GM23338 (cell line): ENCODE data around the gene NCS1. TPM values are rescaled to one million over a fixed set of nuclear protein-coding genes. Genes with fewer than 3 reads are reported as not detected.

ENCODE experiments used
- ATAC-seq: fragments of 200-7000 bp; cut with Tn5 transposase; 3 replicates; pipeline ENCODE4 v1.9.1; 2020
- DNase-seq: peaks from one replicate; pipeline ENCODE4 v3.0.0-alpha.2; 2015; ENCODE audit warnings: low spot score
- H2AFZ ChIP-seq: fragments of 200-600 bp; sonication (generic); 2 replicates; pipeline ENCODE4 v1.8.0; 2016; ENCODE audit warnings: antibody characterized with exemption, mild to moderate bottlenecking, moderate library complexity
- H3F3A ChIP-seq: fragments of 200-600 bp; sonication (generic); replicated peaks from 2 replicates; pipeline ENCODE4 v1.8.0; 2017; ENCODE audit warnings: antibody characterized with exemption, mixed run types, low read depth
- H3K27ac ChIP-seq: fragments of 200-600 bp; sonication (generic); 2 replicates; pipeline ENCODE4 v1.6.1; 2016; ENCODE audit warnings: low read depth
- H3K27me3 ChIP-seq: fragments of 200-600 bp; sonication (generic); 2 replicates; pipeline ENCODE4 v1.8.0; 2016; ENCODE audit warnings: mild to moderate bottlenecking, mixed run types, moderate library complexity; ENCODE audit not compliant: insufficient read depth
- H3K36me3 ChIP-seq: fragments of 200-600 bp; sonication (generic); 2 replicates; pipeline ENCODE4 v1.8.0; 2016; ENCODE audit warnings: mild to moderate bottlenecking; ENCODE audit not compliant: insufficient read depth
- H3K4me1 ChIP-seq: fragments of 200-600 bp; sonication (generic); 2 replicates; pipeline ENCODE4 v1.8.0; 2016; ENCODE audit warnings: mild to moderate bottlenecking, moderate library complexity; ENCODE audit not compliant: insufficient read depth
- H3K4me2 ChIP-seq: fragments of 200-600 bp; sonication (generic); 2 replicates; pipeline ENCODE4 v1.7.1; 2017; ENCODE audit warnings: mixed run types
- H3K4me3 ChIP-seq: fragments of 200-600 bp; sonication (generic); 2 replicates; pipeline ENCODE4 v1.6.1; 2016; ENCODE audit warnings: mixed run types
- H3K79me2 ChIP-seq: fragments of 200-600 bp; sonication (generic); replicated peaks from 2 replicates; pipeline ENCODE4 v1.8.0; 2017; ENCODE audit warnings: mild to moderate bottlenecking; ENCODE audit not compliant: insufficient read depth
- H3K9me2 ChIP-seq: fragments of 200-600 bp; sonication (generic); 2 replicates; pipeline ENCODE4 v1.8.0; 2017; ENCODE audit not compliant: insufficient read depth
- H4K20me1 ChIP-seq: fragments of 200-600 bp; sonication (generic); replicated peaks from 2 replicates; pipeline ENCODE4 v1.8.0; 2017; ENCODE audit warnings: mild to moderate bottlenecking; ENCODE audit not compliant: insufficient read depth
- H3K27ac Mint-ChIP-seq: 2 replicates; pipeline ENCODE4 v1.8.0; 2020; ENCODE audit warnings: inconsistent platforms, mild to moderate bottlenecking, moderate library complexity, mixed read lengths
- H3K27me3 Mint-ChIP-seq: 3 replicates; pipeline ENCODE4 v1.8.0; 2022; ENCODE audit warnings: low read depth, mild to moderate bottlenecking, moderate library complexity, mixed read lengths, inconsistent platforms; ENCODE audit not compliant: insufficient read depth, poor library complexity
- H3K36me3 Mint-ChIP-seq: 3 replicates; pipeline ENCODE4 v1.8.0; 2021; ENCODE audit warnings: low read depth, mild to moderate bottlenecking, inconsistent platforms, moderate library complexity, mixed read lengths
- H3K4me1 Mint-ChIP-seq: 3 replicates; pipeline ENCODE4 v1.8.0; 2020; ENCODE audit warnings: mild to moderate bottlenecking, inconsistent platforms, mixed read lengths
- H3K4me3 Mint-ChIP-seq: 3 replicates; pipeline ENCODE4 v1.8.0; 2021; ENCODE audit warnings: moderate library complexity, mild to moderate bottlenecking, inconsistent platforms, mixed read lengths
- H3K9me3 Mint-ChIP-seq: 3 replicates; pipeline ENCODE4 v1.8.0; 2020; ENCODE audit warnings: moderate library complexity, mild to moderate bottlenecking, inconsistent platforms, mixed read lengths
- ETS1 ChIP-seq: IDR thresholded peaks from 2 replicates; pipeline ENCODE4 v1.6.1; 2016; ENCODE audit warnings: antibody characterized with exemption
- EZH2 ChIP-seq: fragments of 200-600 bp; sonication (generic); IDR thresholded peaks from one replicate; pipeline ENCODE4 v1.8.0; 2017; ENCODE audit warnings: antibody characterized with exemption, mild to moderate bottlenecking, low read depth; ENCODE audit not compliant: unreplicated experiment
- JUNB ChIP-seq: IDR thresholded peaks from one replicate; pipeline ENCODE4 v1.6.1; 2016; ENCODE audit warnings: antibody characterized with exemption; ENCODE audit not compliant: unreplicated experiment
- POLR2AphosphoS5 ChIP-seq: IDR thresholded peaks from 2 replicates; pipeline ENCODE4 v1.6.1; 2016; ENCODE audit warnings: antibody characterized with exemption, low read depth
- ZNF462 ChIP-seq: fragments of 250-450 bp; sonication (Bioruptor Pico); IDR thresholded peaks from 2 replicates; pipeline ENCODE4 v1.5.0; 2020; ENCODE audit warnings: mild to moderate bottlenecking, moderate library complexity
- polyA plus RNA-seq: library from polyadenylated mRNA; unstranded; fragments of >200 nt; fragmentation: Nextera tagmentation; extraction: Ambion mirVana; gene quantifications from 2 replicates; pipeline ENCODE4 v1.2.1, GENCODE V29; 2016
- total RNA-seq: library from RNA; depleted of rRNA; stranded (reverse); fragments of >200 nt; shearing (Covaris generic); gene quantifications from 2 replicates; pipeline ENCODE4 v1.2.3, GENCODE V29; 2014

NCS1 gene
- total and polyA plus RNA-seq, 2 experiments from 2014 or later = 8.2 to 34.3 TPM

- H3K27me3 ChIP-seq = no peaks in the 10 kb centered on the region
- peak overlapping the region; percentile 55 for H3K4me2 ChIP-seq
- H3K4me3 Mint-ChIP-seq = peak overlapping the region; percentile 49; the same call in 1 of the 3 replicates
- H3K36me3 Mint-ChIP-seq = no peaks in the 10 kb centered on the region
- no peaks in the 10 kb centered on the region for H3K36me3 ChIP-seq
- H3K9me3 Mint-ChIP-seq = no peaks in the 10 kb centered on the region
- peak overlapping the region; percentile 95 for H3K27ac Mint-ChIP-seq
- H3F3A ChIP-seq = no peaks in the 10 kb centered on the region
- peaks cover 13% of the 10 kb centered on the region; the same call in 1 of the 2 replicates for H3K4me1 ChIP-seq
- H2AFZ ChIP-seq = no peak overlapping the region
- no peak overlapping the region for H3K4me3 ChIP-seq
- H3K4me1 Mint-ChIP-seq = peaks cover 38% of the 10 kb centered on the region
- no peak for TF ChIP-seq ETS1
- no peak for TF ChIP-seq POLR2AphosphoS5
- TF ChIP-seq EZH2 = no peak
- TF ChIP-seq JUNB = no peak
- TF ChIP-seq ZNF462 (CRISPR knock-in tag) = no peak
- ATAC-seq = no peak
- peaks cover 12% of the 10 kb centered on the region for H3K27me3 Mint-ChIP-seq
- H3K79me2 ChIP-seq = no peaks in the 10 kb centered on the region
- 0 out of 2 replicates have a peak overlapping the region, but pooled peaks have one; percentile 72 for H3K27ac ChIP-seq
- H4K20me1 ChIP-seq = no peaks in the 10 kb centered on the region
- peak; percentile 53 for DNase-seq
- H3K9me2 ChIP-seq = no peaks in the 10 kb centered on the region
Measured at GRCh38 chr9:130208600-130209347, 36.6 kb downstream of the NCS1 start.
